ENCODE data around the gene DSCAML1.
"Not testable (repeated sequence)": the region's sequence is repeated elsewhere in the genome, so short reads cannot be mapped to it uniquely, and the experiment has no call there.

DSCAML1 gene

GRCh38 chr11:117819096-117820040 lies 22.4 kb upstream of the DSCAML1 start:
- peak; percentile 15 for DNase-seq (ENCODE audit: low read depth)

GRCh38 chr11:117818041-117818873 lies 21.2 kb upstream of the DSCAML1 start:
- DNase-seq (ENCODE audit: low read depth) = no peak

- peak; percentile 43 for DNase-seq (ENCODE audit: low read depth)
These were observed 20.5 kb upstream of the DSCAML1 start for GRCh38 chr11:117817368-117818040.

GRCh38 chr11:117816846-117817367 lies 19.9 kb upstream of the DSCAML1 start:
- DNase-seq (ENCODE audit: low read depth) = no peak

- no peak for DNase-seq (ENCODE audit: low read depth)
These were observed 19.2 kb upstream of the DSCAML1 start for GRCh38 chr11:117816151-117816741.

GRCh38 chr11:117815262-117815803 lies 18.3 kb upstream of the DSCAML1 start:
- no peak for DNase-seq (ENCODE audit: low read depth)

GRCh38 chr11:117814766-117815261 lies 17.8 kb upstream of the DSCAML1 start:
- DNase-seq (ENCODE audit: low read depth) = no peak

GRCh38 chr11:117814204-117814765 lies 17.3 kb upstream of the DSCAML1 start:
- no peak for DNase-seq (ENCODE audit: low read depth)

- DNase-seq (ENCODE audit: low read depth) = not testable (repeated sequence)
These were observed 13.0 kb upstream of the DSCAML1 start for GRCh38 chr11:117810056-117810451.

GRCh38 chr11:117809236-117810055 lies 12.4 kb upstream of the DSCAML1 start:
- DNase-seq (ENCODE audit: low read depth) = peak; percentile 47

GRCh38 chr11:117808784-117809183 lies 11.8 kb upstream of the DSCAML1 start:
- no peak for DNase-seq (ENCODE audit: low read depth)

GRCh38 chr11:117807482-117808327 lies 10.7 kb upstream of the DSCAML1 start:
- peak; percentile 40 for DNase-seq (ENCODE audit: low read depth)

GRCh38 chr11:117806846-117807245 lies 9.8 kb upstream of the DSCAML1 start:
- no peak for DNase-seq (ENCODE audit: low read depth)

- no peak for DNase-seq (ENCODE audit: low read depth)
These were observed 8.0 kb upstream of the DSCAML1 start for GRCh38 chr11:117805045-117805444.

GRCh38 chr11:117803896-117804295 lies 6.9 kb upstream of the DSCAML1 start:
- DNase-seq (ENCODE audit: low read depth) = no peak

GRCh38 chr11:117799634-117800033 lies 2.6 kb upstream of the DSCAML1 start:
- no peak for DNase-seq (ENCODE audit: low read depth)

- no peak for DNase-seq (ENCODE audit: low read depth)
These were observed 552 bp downstream of the DSCAML1 start for GRCh38 chr11:117796456-117796871.

GRCh38 chr11:117795638-117796455 lies 1.2 kb downstream of the DSCAML1 start:
- no peak for DNase-seq (ENCODE audit: low read depth)
